Stimulated activated CD8-positive, alpha-beta memory T cell treated with anti-CD3 and anti-CD28 coated beads, Interleukin-12 subunit alpha, Interleukin-12 subunit beta, amount 100 ng/mL, for 24 hours (primary cell): ENCODE data around the gene MED19.
"Not testable (repeated sequence)": the region's sequence is repeated elsewhere in the genome, so short reads cannot be mapped to it uniquely, and the experiment has no call there.

Experiments used
- DNase-seq: peaks from one replicate; pipeline ENCODE4 v3.0.0-alpha.2; 2020; ENCODE audit errors: extremely low read depth

MED19 gene

GRCh38 chr11:57705432-57705831 is 6.6 kb downstream of the MED19 start:
- DNase-seq: not testable (repeated sequence)

DNA sequence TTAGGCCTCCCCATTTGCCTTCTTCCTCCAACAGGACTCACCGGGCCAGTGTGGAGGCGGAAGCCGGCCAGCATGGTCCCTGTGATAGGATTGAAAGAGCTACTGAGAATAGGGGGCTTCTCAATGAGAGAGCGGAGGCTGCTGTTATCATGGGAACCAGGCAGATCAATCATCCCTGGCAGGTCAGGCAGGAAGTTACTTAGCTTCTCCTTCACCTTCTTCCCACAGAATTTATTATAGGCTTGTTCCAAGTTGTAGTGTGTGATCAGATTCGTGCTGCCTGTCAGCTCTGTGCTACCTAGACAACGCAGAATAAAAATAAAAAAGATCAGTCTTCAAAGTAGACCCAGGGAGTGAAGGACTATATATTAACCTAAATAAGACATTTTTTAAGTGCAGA is 7.1 kb downstream of the MED19 start:
- no peak for DNase-seq

DNA sequence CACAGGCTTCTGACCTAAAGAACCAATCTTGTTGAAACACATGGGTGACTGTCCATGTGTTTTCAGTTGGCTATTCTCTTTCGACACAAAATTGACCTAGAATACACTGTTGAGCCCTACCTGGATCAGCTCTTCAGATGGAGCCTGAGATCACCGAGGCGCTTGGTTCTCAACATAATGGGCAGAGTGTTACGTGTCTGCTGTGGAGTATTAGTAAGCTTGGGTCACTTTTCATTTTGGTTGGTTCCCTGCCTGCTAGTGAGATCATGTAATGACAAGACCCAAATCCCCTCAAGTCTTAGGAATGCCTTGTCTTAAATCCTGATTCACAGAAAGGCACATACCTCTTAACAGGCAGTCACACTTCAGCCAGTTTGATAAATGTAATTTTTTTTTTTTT is 8.7 kb downstream of the MED19 start:
- DNase-seq: no peak

GRCh38 chr11:57700425-57700824 is 11.6 kb downstream of the MED19 start:
- DNase-seq: no peak

DNA sequence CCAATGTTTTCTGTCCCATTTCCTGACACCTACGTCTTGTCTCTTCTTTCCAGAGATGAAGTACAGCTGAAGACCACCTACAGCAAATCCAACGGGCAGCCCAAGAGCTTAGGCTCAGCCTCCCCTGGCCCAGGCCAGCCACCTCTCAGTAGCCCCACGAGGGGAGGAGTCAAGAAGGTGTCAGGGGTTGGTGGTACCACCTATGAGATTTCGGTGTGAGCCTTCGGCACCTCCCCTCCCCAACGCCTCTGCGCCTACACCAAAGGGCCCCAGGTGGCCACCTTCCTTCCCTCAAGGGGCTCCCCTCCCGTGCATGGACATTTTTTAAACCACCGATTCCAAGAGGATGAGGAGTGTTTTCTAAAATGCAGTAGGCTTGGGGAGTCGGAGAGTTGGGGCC is 12.2 kb downstream of the MED19 start:
- DNase-seq: no peak

DNA sequence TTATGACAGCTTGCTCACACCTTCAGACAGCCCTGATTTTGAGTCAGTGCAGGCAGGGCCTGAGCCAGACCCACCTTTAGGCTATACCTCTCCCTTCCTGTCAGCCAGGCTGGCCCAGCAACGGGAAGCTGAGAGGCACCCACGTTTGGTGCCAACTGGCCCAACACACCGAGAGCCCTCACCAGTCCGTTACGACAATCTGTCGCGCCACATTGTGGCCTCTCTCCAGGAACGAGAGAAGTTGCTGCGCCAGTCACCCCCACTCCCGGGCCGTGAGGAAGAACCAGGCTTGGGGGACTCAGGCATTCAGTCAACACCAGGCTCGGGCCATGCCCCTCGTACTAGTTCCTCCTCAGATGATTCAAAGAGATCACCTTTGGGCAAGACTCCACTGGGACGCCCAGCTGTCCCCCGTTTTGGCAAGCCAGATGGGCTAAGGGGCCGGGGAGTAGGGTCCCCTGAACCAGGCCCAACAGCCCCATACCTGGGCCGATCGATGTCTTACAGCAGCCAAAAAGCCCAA is 13.1 kb downstream of the MED19 start:
- DNase-seq: no peak

GRCh38 chr11:57690474-57690873 is 21.5 kb downstream of the MED19 start:
- DNase-seq: not testable (repeated sequence)

GRCh38 chr11:57681168-57681567 is 30.8 kb downstream of the MED19 start:
- DNase-seq: no peak

GRCh38 chr11:57680552-57680874 is 31.5 kb downstream of the MED19 start:
- no peak for DNase-seq

DNA sequence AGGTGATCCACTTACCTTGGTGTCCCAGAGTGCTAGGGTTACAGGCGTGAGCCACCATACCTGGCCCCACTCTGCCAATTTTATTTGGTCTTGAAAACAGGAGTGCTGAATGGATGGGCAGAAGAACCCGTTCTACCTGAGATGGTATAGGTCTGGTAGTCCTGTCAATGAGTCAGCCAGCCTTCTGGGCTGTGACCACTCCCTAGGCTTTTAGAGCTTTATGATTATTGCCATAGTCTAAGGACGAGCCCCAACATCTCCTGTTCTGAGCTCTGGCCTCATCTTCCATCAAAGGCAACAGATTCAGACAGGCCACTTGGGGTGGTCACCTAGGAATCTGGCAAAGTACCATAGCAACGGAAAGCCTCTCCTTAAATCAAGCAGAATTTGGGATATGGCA is 32.6 kb downstream of the MED19 start:
- no peak for DNase-seq

GRCh38 chr11:57675176-57675941 is 36.7 kb downstream of the MED19 start:
- no peak for DNase-seq

DNA sequence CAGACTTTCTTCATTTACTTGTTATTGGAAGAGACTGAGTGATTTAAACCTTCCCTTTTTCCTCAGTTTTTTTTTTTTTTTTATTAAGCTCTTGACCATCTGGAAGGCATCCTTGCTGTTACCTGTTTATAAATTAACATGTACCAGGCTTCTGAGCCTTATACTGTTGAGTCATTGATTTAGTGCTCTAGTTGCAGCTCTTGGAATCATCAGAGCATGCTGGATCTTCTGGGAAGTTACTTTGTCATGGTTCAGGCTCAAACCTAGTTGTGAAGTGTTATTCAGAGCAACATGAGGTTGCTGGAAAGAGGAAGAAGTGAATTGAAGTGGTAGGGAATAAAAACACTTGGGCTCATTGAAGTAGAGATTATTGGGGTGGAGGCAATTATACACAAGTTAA is 37.8 kb downstream of the MED19 start:
- DNase-seq: no peak

DNA sequence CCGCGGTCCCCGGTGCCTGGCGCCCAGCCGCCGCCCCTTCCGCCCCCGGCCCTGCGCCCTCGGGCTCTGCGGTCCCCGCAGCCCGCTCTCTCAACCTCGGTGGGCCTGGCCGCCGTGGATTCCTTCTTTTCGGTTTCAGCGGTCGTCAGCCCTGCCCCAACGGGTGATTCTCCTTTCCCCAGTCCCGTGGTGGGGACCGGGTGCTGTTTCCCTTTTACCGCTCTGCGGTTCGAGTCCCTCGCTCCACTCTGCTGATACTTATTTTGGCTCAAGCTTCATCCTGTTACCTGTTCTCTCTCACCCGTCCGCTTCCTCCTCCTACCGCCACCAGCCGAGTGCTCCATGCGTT is 43.6 kb downstream of the MED19 start:
- DNase-seq: no peak

DNA sequence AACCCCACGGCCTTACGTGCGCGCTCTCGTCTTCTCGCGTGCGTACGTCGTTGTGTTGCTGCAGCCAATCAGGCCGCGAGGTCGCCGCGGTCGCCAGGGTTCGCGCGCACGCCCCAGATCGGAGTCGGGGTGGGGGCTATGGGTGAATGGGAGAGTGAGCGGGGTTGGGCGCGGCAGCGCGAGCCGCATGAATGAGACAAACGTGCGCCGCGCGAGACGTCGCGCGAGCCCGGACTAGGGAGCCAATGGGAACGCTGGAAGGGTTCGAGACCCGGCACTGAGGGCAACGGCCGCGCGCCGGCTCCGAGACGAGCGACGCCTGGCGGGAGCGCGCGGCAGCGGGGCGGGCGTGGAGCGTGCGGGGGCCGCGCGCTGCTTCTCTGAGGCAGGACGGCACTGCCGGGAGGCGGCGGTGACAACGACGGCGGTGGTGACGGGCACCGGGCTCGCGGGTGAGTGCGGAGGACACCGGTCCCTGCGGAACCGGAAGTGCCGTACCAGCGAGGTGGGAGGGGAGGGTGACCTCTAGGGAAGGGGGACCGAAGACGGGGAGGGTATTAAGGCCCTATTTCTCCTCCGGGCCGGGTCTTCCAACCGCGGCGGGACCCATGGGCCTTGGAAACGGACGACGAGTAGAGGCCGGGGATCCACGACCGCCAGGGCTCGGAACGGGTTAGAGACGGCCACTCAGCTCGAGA is 44.1 kb downstream of the MED19 start, which contains the start of gene ZDHHC5:
TSS of gene ZDHHC5 (plus strand) at position 379 of the 698 bp plus-strand sequence. CDS start 4,977 bp downstream, outside the sequence.
- peak; percentile 97 for DNase-seq

- peak; percentile 79 for DNase-seq
Observed at GRCh38 chr11:57667117-57667735, 44.8 kb downstream of the MED19 start.

- DNase-seq: no peak
Observed at GRCh38 chr11:57663975-57664374, 48.0 kb downstream of the MED19 start.

- no peak for DNase-seq
Observed at GRCh38 chr11:57662893-57663292, 49.1 kb downstream of the MED19 start.

DNA sequence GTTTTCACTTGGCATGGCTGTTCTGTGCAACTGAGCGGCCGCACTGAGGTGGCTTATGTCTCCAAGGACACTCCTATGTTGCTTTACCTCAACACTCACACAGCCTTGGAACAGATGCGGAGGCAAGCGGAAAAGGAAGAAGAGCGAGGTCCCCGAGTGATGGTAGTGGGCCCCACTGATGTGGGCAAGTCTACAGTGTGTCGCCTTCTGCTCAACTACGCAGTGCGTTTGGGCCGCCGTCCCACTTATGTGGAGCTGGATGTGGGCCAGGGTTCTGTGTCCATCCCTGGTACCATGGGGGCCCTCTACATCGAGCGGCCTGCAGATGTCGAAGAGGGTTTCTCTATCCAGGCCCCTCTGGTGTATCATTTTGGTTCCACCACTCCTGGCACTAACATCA is 52.3 kb downstream of the MED19 start:
- no peak for DNase-seq

GRCh38 chr11:57658023-57658361 is 54.0 kb downstream of the MED19 start:
- no peak for DNase-seq

DNA sequence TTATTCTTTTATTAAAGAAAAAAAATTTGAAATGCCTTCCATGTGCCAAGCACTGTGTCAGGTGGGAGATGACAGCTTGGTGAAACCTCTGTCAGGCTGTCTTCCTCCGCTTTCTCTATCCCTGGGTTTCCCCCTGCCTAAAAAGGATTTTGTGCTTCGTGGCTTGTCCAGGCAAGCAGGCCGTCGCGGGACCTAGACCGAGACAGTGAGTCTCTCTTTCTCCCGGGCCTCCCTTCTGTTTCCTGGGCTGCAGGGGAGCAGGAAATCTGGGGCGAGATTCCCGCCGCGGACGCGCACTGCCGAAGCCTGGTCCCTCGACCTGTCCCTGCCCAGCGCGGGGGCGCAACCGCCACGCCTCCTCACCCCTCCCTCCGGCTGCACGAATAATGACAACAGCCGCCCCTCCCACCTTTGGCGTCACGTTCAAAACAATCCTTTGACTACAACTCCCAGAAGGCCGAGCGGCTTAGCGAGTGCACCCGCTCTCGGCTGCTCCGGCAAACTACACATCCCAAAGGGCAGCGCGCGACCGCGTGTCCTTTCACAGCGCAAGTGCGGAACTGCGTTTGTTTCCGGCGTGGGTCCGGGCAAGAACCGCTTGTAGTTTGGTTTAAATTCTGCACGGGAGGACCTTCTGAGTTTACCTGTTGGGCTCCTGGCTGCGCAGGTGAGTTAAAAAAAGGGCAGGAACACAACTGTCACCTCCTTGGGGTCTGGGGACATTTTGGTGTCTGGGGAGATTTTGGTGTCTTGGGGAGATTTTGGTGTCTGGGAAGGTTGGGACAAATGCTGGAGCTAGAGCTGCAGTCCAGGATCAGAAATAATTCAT is 54.6 kb downstream of the MED19 start, which contains the start of gene CLP1:
TSS of gene CLP1 (plus strand) at position 569 of the 829 bp plus-strand sequence. CDS start 1,715 bp downstream, outside the sequence.
- peak; percentile 99 for DNase-seq

- no peak for DNase-seq
Observed at GRCh38 chr11:57656885-57657193, 55.2 kb downstream of the MED19 start.
